Body of pancreas (tissue), 4 donors: ENCODE data around the gene ZRANB3.

Source experiments
- POLR2A ChIP-seq, 3 donors: fragments of 450-650 bp; IDR thresholded peaks; one replicate each; pipeline ENCODE4 v1.6.1; 2016; ENCODE audit warnings: antibody characterized with exemption in 3 of 3, mild to moderate bottlenecking in 2 of 3
- TF ChIP-seq, protein P1 (sequence below), 7 experiments: fragments of 450-650 bp in 4 of 7; fragments of 200-600 bp in 3 of 7; sonication (generic) in 3 of 7; IDR thresholded peaks; one replicate each; pipeline ENCODE4 v1.5.1; 2016 to 2019; ENCODE audit warnings: antibody characterized with exemption in 7 of 7

DNA sequence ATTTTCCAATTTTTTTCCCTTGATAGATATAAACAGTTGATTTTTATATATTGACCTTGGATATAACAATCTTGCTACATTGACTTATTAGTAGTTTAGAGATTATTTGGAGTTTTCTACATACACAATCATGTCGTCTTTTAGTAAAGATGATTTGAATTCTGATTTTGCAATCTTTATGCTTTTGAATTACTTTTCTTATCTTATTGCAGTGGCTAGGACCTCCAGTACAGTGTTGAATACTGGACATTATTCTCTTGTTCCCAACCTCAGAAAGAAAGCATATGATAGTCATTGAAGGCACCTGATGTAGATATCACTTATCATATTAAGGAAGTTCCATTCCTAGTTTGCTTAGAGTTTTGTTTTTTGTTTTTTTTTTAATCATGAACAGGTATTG is 388.7 kb downstream of the ZRANB3 start:
- TF ChIP-seq, protein P1, sequence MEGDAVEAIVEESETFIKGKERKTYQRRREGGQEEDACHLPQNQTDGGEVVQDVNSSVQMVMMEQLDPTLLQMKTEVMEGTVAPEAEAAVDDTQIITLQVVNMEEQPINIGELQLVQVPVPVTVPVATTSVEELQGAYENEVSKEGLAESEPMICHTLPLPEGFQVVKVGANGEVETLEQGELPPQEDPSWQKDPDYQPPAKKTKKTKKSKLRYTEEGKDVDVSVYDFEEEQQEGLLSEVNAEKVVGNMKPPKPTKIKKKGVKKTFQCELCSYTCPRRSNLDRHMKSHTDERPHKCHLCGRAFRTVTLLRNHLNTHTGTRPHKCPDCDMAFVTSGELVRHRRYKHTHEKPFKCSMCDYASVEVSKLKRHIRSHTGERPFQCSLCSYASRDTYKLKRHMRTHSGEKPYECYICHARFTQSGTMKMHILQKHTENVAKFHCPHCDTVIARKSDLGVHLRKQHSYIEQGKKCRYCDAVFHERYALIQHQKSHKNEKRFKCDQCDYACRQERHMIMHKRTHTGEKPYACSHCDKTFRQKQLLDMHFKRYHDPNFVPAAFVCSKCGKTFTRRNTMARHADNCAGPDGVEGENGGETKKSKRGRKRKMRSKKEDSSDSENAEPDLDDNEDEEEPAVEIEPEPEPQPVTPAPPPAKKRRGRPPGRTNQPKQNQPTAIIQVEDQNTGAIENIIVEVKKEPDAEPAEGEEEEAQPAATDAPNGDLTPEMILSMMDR (IDR thresholded peaks at IDR 0.05): no peak
- no peak for TF ChIP-seq POLR2A (IDR thresholded peaks at IDR 0.05)
